SK-N-SH (cell line): ENCODE results near the gene SLBP. TPM values are rescaled to one million over a fixed set of nuclear protein-coding genes. Genes with fewer than 3 reads are reported as not detected.

Experiments
- CTCF ChIA-PET: fragments of 300-600, 350-600 bp; formaldehyde crosslinking; extraction: SDS; loops from one replicate; lab custom pipeline; 2021; lab: Yijun Ruan, JAX
- POLR2A ChIA-PET: fragments of 350-600 bp; sonication (Branson Sonifier 250); formaldehyde crosslinking; extraction: SDS; loops from one replicate; lab custom pipeline; 2020; ENCODE audit warnings: antibody characterized with exemption, inconsistent platforms; lab: Yijun Ruan, JAX
- DNase-seq: peaks from one replicate; pipeline ENCODE4 v3.0.0; 2012
- H2AFZ ChIP-seq: fragments of 200-600 bp; sonication (generic); 2 replicates; pipeline ENCODE4 v1.8.1; 2016; ENCODE audit warnings: antibody characterized with exemption, mild to moderate bottlenecking, low read depth
- H3F3A ChIP-seq: fragments of 200-600 bp; sonication (generic); replicated peaks from 2 replicates; pipeline ENCODE3; 2016; ENCODE audit warnings: antibody characterized with exemption, mild to moderate bottlenecking; ENCODE audit not compliant: insufficient read depth
- H3K27ac ChIP-seq, 2 experiments: fragments of 200-500 bp in 1 of 2; fragments of 200-600 bp in 1 of 2; sonication (Bioruptor generic) in 1 of 2; sonication (generic), shearing (Covaris generic) in 1 of 2; 2 replicates each; pipeline versions ENCODE4 v1.5.1 to v1.6.1; 2014 to 2016; ENCODE audit warnings: low read depth in 2 of 2, inconsistent platforms in 1 of 2, low read length in 1 of 2, mild to moderate bottlenecking in 1 of 2, mixed read lengths in 1 of 2
- H3K27me3 ChIP-seq: fragments of 200-600 bp; sonication (generic), shearing (Covaris generic); 2 replicates; pipeline ENCODE4 v1.6.1; 2016; ENCODE audit warnings: mixed run types; ENCODE audit not compliant: insufficient read depth
- H3K36me3 ChIP-seq, 2 experiments: fragments of 200-500 bp in 1 of 2; fragments of 200-600 bp in 1 of 2; sonication (Bioruptor generic) in 1 of 2; sonication (generic) in 1 of 2; replicated peaks in 1 of 2; 2 replicates each; pipeline versions ENCODE3 to v1.5.1; 2014 to 2016; ENCODE audit warnings: low read length in 1 of 2, mild to moderate bottlenecking in 1 of 2; ENCODE audit not compliant: insufficient read depth in 2 of 2, control insufficient read depth in 1 of 2
- H3K4me1 ChIP-seq, 2 experiments: fragments of 200-500 bp in 1 of 2; fragments of 200-600 bp in 1 of 2; sonication (Bioruptor generic) in 1 of 2; sonication (generic), shearing (Covaris generic) in 1 of 2; 2 replicates each; pipeline versions ENCODE4 v1.5.1 to v1.6.1; 2014 to 2016; ENCODE audit warnings: low read depth in 1 of 2, low read length in 1 of 2, mixed run types in 1 of 2; ENCODE audit not compliant: insufficient read depth in 2 of 2, control insufficient read depth in 1 of 2
- H3K4me2 ChIP-seq: fragments of 200-600 bp; sonication (generic), shearing (Covaris generic); 2 replicates; pipeline ENCODE4 v1.6.1; 2017; ENCODE audit warnings: mixed run types
- H3K4me3 ChIP-seq, 2 experiments: fragments of 200-500 bp in 1 of 2; fragments of 200-600 bp in 1 of 2; sonication (Bioruptor generic) in 1 of 2; sonication (generic), shearing (Covaris generic) in 1 of 2; 2 replicates each; pipeline versions ENCODE4 v1.5.1 to v1.8.1; 2014 to 2016; ENCODE audit warnings: low read depth in 2 of 2, inconsistent platforms in 1 of 2, low read length in 1 of 2, mild to moderate bottlenecking in 1 of 2, mixed read lengths in 1 of 2, moderate library complexity in 1 of 2
- H3K79me2 ChIP-seq: fragments of 200-600 bp; sonication (generic); 2 replicates; pipeline ENCODE4 v1.8.1; 2017; ENCODE audit warnings: mild to moderate bottlenecking; ENCODE audit not compliant: insufficient read depth
- H3K9ac ChIP-seq: fragments of 200-600 bp; sonication (generic); 2 replicates; pipeline ENCODE4 v1.6.1; 2017; ENCODE audit warnings: mixed run types
- H3K9me2 ChIP-seq: fragments of 200-600 bp; sonication (generic); 2 replicates; pipeline ENCODE4 v1.6.1; 2017; ENCODE audit warnings: mixed run types
- H3K9me3 ChIP-seq: fragments of 200-600 bp; sonication (generic); 2 replicates; pipeline ENCODE4 v1.6.1; 2017; ENCODE audit warnings: mixed run types, mild to moderate bottlenecking, moderate library complexity
- H4K20me1 ChIP-seq: fragments of 200-600 bp; sonication (generic); 2 replicates; pipeline ENCODE4 v1.6.1; 2017; ENCODE audit warnings: mild to moderate bottlenecking, mixed run types; ENCODE audit not compliant: insufficient read depth
- CHD2 ChIP-seq: fragments of 150-350 bp; IDR thresholded peaks from 2 replicates; pipeline ENCODE4 v1.6.1; 2018; ENCODE audit warnings: low read length; ENCODE audit not compliant: partially characterized antibody
- ELF1 ChIP-seq: IDR thresholded peaks from 2 replicates; pipeline ENCODE4 v1.4.0; 2012
- EP300 ChIP-seq, 2 experiments: IDR thresholded peaks; 2 replicates each; pipeline versions ENCODE4 v1.4.0 to v1.6.1; 2012; ENCODE audit warnings: borderline replicate concordance in 1 of 2, low read depth in 1 of 2, low read length in 1 of 2
- FOSL2 ChIP-seq: IDR thresholded peaks from 2 replicates; pipeline ENCODE4 v1.4.0; 2012; ENCODE audit warnings: low read depth, mild to moderate bottlenecking, moderate library complexity, borderline replicate concordance
- FOXJ3 ChIP-seq: sonication (generic); formaldehyde crosslinking; IDR thresholded peaks from 2 replicates; pipeline ENCODE4 v1.5.1; 2020; ENCODE audit warnings: mild to moderate bottlenecking, missing genetic modification reagents
- GATA2 ChIP-seq: sonication (generic); formaldehyde crosslinking; IDR thresholded peaks from 2 replicates; pipeline ENCODE4 v1.5.0; 2020; ENCODE audit warnings: mild to moderate bottlenecking, missing genetic modification reagents
- IRF3 ChIP-seq: fragments of 150-350 bp; IDR thresholded peaks from 2 replicates; pipeline ENCODE4 v1.6.1; 2016; ENCODE audit warnings: mild to moderate bottlenecking, low read depth, low read length
- JUND ChIP-seq: IDR thresholded peaks from 2 replicates; pipeline ENCODE4 v1.4.0; 2012
- MAX ChIP-seq: IDR thresholded peaks from 2 replicates; pipeline ENCODE4 v1.4.0; 2012; ENCODE audit warnings: low read depth
- MXI1 ChIP-seq: IDR thresholded peaks from 2 replicates; pipeline ENCODE4 v1.6.1; 2012; ENCODE audit warnings: mild to moderate bottlenecking, low read depth, low read length, improper control_type of control experiment
- POLR2AphosphoS5 ChIP-seq: IDR thresholded peaks from 2 replicates; pipeline ENCODE4 v1.6.1; 2012; ENCODE audit warnings: low read depth, low read length
- RAD21 ChIP-seq: IDR thresholded peaks from 2 replicates; pipeline ENCODE4 v1.6.1; 2012; ENCODE audit warnings: mild to moderate bottlenecking, low read length
- RCOR1 ChIP-seq: fragments of 150-350 bp; IDR thresholded peaks from 2 replicates; pipeline ENCODE4 v1.6.1; 2017; ENCODE audit warnings: antibody characterized with exemption, low read length
- RFX5 ChIP-seq: IDR thresholded peaks from 2 replicates; pipeline ENCODE4 v1.6.1; 2012; ENCODE audit warnings: mild to moderate bottlenecking, improper control_type of control experiment, low read length
- RXRA ChIP-seq: IDR thresholded peaks from 2 replicates; pipeline ENCODE4 v1.4.0; 2012; ENCODE audit warnings: low read depth, mild to moderate bottlenecking, borderline replicate concordance
- TEAD4 ChIP-seq: IDR thresholded peaks from 2 replicates; pipeline ENCODE4 v1.4.0; 2012; ENCODE audit warnings: mild to moderate bottlenecking, borderline replicate concordance; ENCODE audit not compliant: insufficient read depth
- USF1 ChIP-seq: IDR thresholded peaks from 2 replicates; pipeline ENCODE4 v1.4.0; 2012; ENCODE audit warnings: low read depth, borderline replicate concordance
- USF2 ChIP-seq: fragments of 150-350 bp; IDR thresholded peaks from 2 replicates; pipeline ENCODE4 v1.6.1; 2017; ENCODE audit warnings: antibody characterized with exemption, low read length, low read depth, borderline replicate concordance
- YY1 ChIP-seq: IDR thresholded peaks from 2 replicates; pipeline ENCODE4 v1.4.0; 2012; ENCODE audit warnings: low read depth, mild to moderate bottlenecking
- WGBS: methylation state at CpG from one replicate; pipeline ENCODE4 v1.1.6; 2017; ENCODE audit warnings: low lambda C conversion rate; 5-methylcytosine and 5-hydroxymethylcytosine counted together
- polyA plus RNA-seq, 3 experiments: library from polyadenylated mRNA; depleted of rRNA; stranded (reverse); fragments of >200 nt; gene quantifications; 2 replicates each; pipeline ENCODE4 v1.2.3, GENCODE V29; 2012

Gene SLBP
- polyA plus RNA-seq, 1 of the 3 experiments (the other 2 are of a cell fraction) = 51.5 TPM

GRCh38 chr4:1732911-1733310 lies 20.8 kb upstream of the SLBP start:
- Histone ChIP-seq H4K20me1 (peaks cover 7% of the 10 kb centered on the region; the same call in 1 of the 2 replicates), H2AFZ (no peak overlapping the region), H3K9ac (no peak overlapping the region), H3K36me3 (peaks cover 51 to 52% of the 10 kb centered on the region in 2 experiments), H3K4me3 (no peak overlapping the region), H3K9me2 (no peaks in the 10 kb centered on the region), H3K9me3 (no peaks in the 10 kb centered on the region), H3K4me1 (peaks cover 4% of the 10 kb centered on the region in 2 experiments; a peak in 3 of 4 replicates), H3F3A (peaks cover 5% of the 10 kb centered on the region), H3K27ac (no peak overlapping the region), H3K4me2 (no peak overlapping the region), H3K79me2 (peaks cover 67% of the 10 kb centered on the region), H3K27me3 (no peaks in the 10 kb centered on the region)
- TF ChIP-seq RXRA (no peak), TEAD4 (no peak), MAX (no peak), FOSL2 (no peak), RCOR1 (no peak), FOXJ3 (CRISPR knock-in tag) (no peak), GATA2 (no peak), YY1 (no peak), USF2 (no peak), POLR2AphosphoS5 (no peak), USF1 (no peak), MXI1 (no peak), RAD21 (no peak), CHD2 (no peak), ELF1 (no peak), JUND (no peak), IRF3 (no peak), RFX5 (no peak), EP300 (IDR thresholded peaks at IDR 0.05; ENCODE audit: borderline replicate concordance in 1 of 2, low read depth in 1 of 2, low read length in 1 of 2) (no peak)
- 98% methylated on average over 10 of the region's 10 CpGs for WGBS
- POLR2A ChIA-PET = no interaction called here
- DNase-seq = no peak
- CTCF ChIA-PET = interaction anchor here (1.5 to 3.3 kb wide), 4 partner anchors 13 to 77 kb away, joined by 3 to 18 read pairs (median 11); no protein-coding TSS in a partner anchor
